ENCODE measurements around the gene SCO2.

GRCh38 chr22:50553310-50553709 is 27.9 kb upstream of the SCO2 start:
- TF ChIP-seq CTCF (IDR thresholded peaks at IDR 0.05): no peak
- TF ChIP-seq POLR2A (IDR thresholded peaks at IDR 0.05): no peak
